Endodermal cell (in vitro differentiated cells): ENCODE results near the gene MEGF11. TPM values are rescaled to one million over a fixed set of nuclear protein-coding genes. Genes with fewer than 3 reads are reported as not detected.

Experiments used
- DNase-seq: peaks from one replicate; pipeline ENCODE4 v3.0.0-alpha.2; 2017
- H3K27ac ChIP-seq: 2 replicates; pipeline ENCODE4 v1.5.1; 2013; ENCODE audit warnings: mild to moderate bottlenecking, low read depth, low read length, moderate library complexity
- H3K27me3 ChIP-seq: 2 replicates; pipeline ENCODE4 v1.6.1; 2013; ENCODE audit warnings: mild to moderate bottlenecking, low read length, moderate library complexity; ENCODE audit not compliant: insufficient read depth, control insufficient read depth, poor library complexity, severe bottlenecking
- H3K36me3 ChIP-seq: 2 replicates; pipeline ENCODE4 v1.7.0; 2013; ENCODE audit warnings: mild to moderate bottlenecking, low read length, moderate library complexity; ENCODE audit not compliant: control insufficient read depth, insufficient read depth
- H3K4me1 ChIP-seq: one replicate; pipeline ENCODE4 v1.7.0; 2013; ENCODE audit warnings: low read length; ENCODE audit not compliant: control insufficient read depth, insufficient read depth
- H3K4me3 ChIP-seq: 2 replicates; pipeline ENCODE4 v1.5.1; 2013; ENCODE audit warnings: mild to moderate bottlenecking, low read length, moderate library complexity
- H3K9ac ChIP-seq: 2 replicates; pipeline ENCODE4 v1.6.1; 2013; ENCODE audit warnings: mild to moderate bottlenecking, low read length, moderate library complexity; ENCODE audit not compliant: poor library complexity, severe bottlenecking; ENCODE audit errors: extremely low read depth
- H3K9me3 ChIP-seq: 2 replicates; pipeline ENCODE4 v1.6.1; 2013; ENCODE audit warnings: mild to moderate bottlenecking, low read length, moderate library complexity; ENCODE audit not compliant: control insufficient read depth
- H3K27ac Mint-ChIP-seq: 2 replicates; pipeline ENCODE4 v1.8.0; 2020; ENCODE audit warnings: mixed read lengths
- H3K27me3 Mint-ChIP-seq: 2 replicates; pipeline ENCODE4 v1.8.0; 2021; ENCODE audit warnings: mild to moderate bottlenecking, mixed read lengths; ENCODE audit not compliant: insufficient read depth
- H3K36me3 Mint-ChIP-seq: 2 replicates; pipeline ENCODE4 v1.8.0; 2020; ENCODE audit warnings: low read depth, mixed read lengths
- H3K4me1 Mint-ChIP-seq: 2 replicates; pipeline ENCODE4 v1.8.0; 2020; ENCODE audit warnings: mixed read lengths
- H3K4me3 Mint-ChIP-seq: 2 replicates; pipeline ENCODE4 v1.8.0; 2020; ENCODE audit warnings: mild to moderate bottlenecking, moderate library complexity, mixed read lengths
- H3K9me3 Mint-ChIP-seq: 2 replicates; pipeline ENCODE4 v1.8.0; 2020; ENCODE audit warnings: mild to moderate bottlenecking, mixed read lengths
- CTCF ChIP-seq: fragments of 200-600 bp; sonication (generic); conservative IDR thresholded peaks from 2 replicates; pipeline ENCODE4 v1.5.0; 2021; ENCODE audit warnings: antibody characterized with exemption, mild to moderate bottlenecking
- WGBS, 2 experiments: methylation state at CpG; one replicate each; pipeline versions ENCODE4 v1.1.5 to v1.1.7; 2013; ENCODE audit warnings: missing lambda C conversion rate in 2 of 2, mixed read lengths in 1 of 2; ENCODE audit not compliant: insufficient coverage in 1 of 2, insufficient read length in 1 of 2; 5-methylcytosine and 5-hydroxymethylcytosine counted together
- total RNA-seq, 2 donors: library from RNA; stranded (reverse); fragmentation: NEBNext Ultra II Directional in 1 of 2; extraction: Animal tissue kit (Norgen Biotek cat#: 25700) in 1 of 2; gene quantifications; 2 replicates in 1 of 2; 3 replicates in 1 of 2; pipeline ENCODE4 v1.2.1, GENCODE V29; 2021

Gene MEGF11
- total RNA-seq, 2 donors from 2014 or later: 0.73 to 1.2 TPM

DNA sequence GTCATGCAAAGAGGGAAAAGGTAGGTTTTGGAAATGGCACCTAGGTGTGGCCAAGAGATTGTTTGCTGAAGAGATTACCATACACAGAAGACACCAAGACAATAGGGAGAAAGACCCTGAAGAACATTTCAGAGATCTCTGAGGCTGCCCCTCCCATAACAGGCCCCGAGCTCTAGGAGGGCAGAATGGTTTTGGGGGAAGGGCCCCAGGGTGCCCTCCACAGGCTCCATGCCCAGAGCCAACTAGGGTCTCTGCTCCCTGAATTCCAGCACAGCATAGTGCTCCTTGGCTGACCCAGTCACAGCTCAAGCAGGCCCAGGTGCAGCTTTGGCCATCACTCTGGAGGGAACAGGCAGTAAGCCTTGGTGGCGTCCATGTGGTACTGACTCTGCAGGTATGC, 220.4 kb downstream of the MEGF11 start:
- no peaks in the 10 kb centered on the region for H3K27me3 ChIP-seq
- H3K4me3 ChIP-seq: no peak overlapping the region
- H3K4me1 ChIP-seq: no peaks in the 10 kb centered on the region
- WGBS, 2 experiments: 94% methylated on average over 2 of the region's 2 CpGs; no CpG with 5 or more reads in 1 of the 2 experiments
- TF ChIP-seq CTCF: no peak
- peaks cover 13% of the 10 kb centered on the region for H3K9me3 ChIP-seq
- H3K36me3 ChIP-seq: no peaks in the 10 kb centered on the region
- Mint-ChIP-seq H3K4me1 (no peaks in the 10 kb centered on the region), H3K27me3 (peaks cover 3% of the 10 kb centered on the region), H3K4me3 (no peak overlapping the region), H3K9me3 (peaks cover 30% of the 10 kb centered on the region), H3K27ac (no peak overlapping the region), H3K36me3 (no peaks in the 10 kb centered on the region)
- H3K27ac ChIP-seq: no peak overlapping the region
- no peak overlapping the region for H3K9ac ChIP-seq
- no peak for DNase-seq

- Histone ChIP-seq H3K27me3 (no peaks in the 10 kb centered on the region), H3K4me1 (no peaks in the 10 kb centered on the region), H3K36me3 (no peaks in the 10 kb centered on the region), H3K4me3 (no peak overlapping the region), H3K27ac (no peak overlapping the region), H3K9ac (no peak overlapping the region), H3K9me3 (peaks cover 13% of the 10 kb centered on the region)
- no peak for DNase-seq
- Mint-ChIP-seq H3K27ac (no peak overlapping the region), H3K4me1 (no peaks in the 10 kb centered on the region), H3K36me3 (no peaks in the 10 kb centered on the region), H3K9me3 (peaks cover 30% of the 10 kb centered on the region), H3K27me3 (peaks cover 3% of the 10 kb centered on the region), H3K4me3 (no peak overlapping the region)
- no peak for TF ChIP-seq CTCF
- 85 to 100% methylated on average over 1 of the region's 1 CpG for WGBS, 2 experiments
Observed at GRCh38 chr15:66032006-66032405, 221.5 kb downstream of the MEGF11 start.

- Mint-ChIP-seq H3K9me3 (peaks cover 30% of the 10 kb centered on the region), H3K27ac (no peak overlapping the region), H3K4me3 (no peak overlapping the region), H3K36me3 (no peaks in the 10 kb centered on the region), H3K4me1 (peaks cover 2% of the 10 kb centered on the region), H3K27me3 (peaks cover 5% of the 10 kb centered on the region)
- no peak for DNase-seq
- 91 to 94% methylated on average over 3 to 4 of the region's 4 CpGs for WGBS, 2 experiments
- H3K4me3 ChIP-seq: no peak overlapping the region
- no peak overlapping the region for H3K9ac ChIP-seq
- peaks cover 13% of the 10 kb centered on the region for H3K9me3 ChIP-seq
- no peak overlapping the region for H3K27ac ChIP-seq
- H3K36me3 ChIP-seq: no peaks in the 10 kb centered on the region
- H3K27me3 ChIP-seq: no peaks in the 10 kb centered on the region
- no peak for TF ChIP-seq CTCF
- no peaks in the 10 kb centered on the region for H3K4me1 ChIP-seq
Observed at GRCh38 chr15:66030650-66031049, 222.9 kb downstream of the MEGF11 start.
